Measurements from ENCODE around the gene PPP1R8.
"Not testable (repeated sequence)": the region's sequence is repeated elsewhere in the genome, so short reads cannot be mapped to it uniquely, and the experiment has no call there.

PPP1R8 gene

GRCh38 chr1:27833470-27833869, 2.9 kb downstream of the PPP1R8 start:
- no peak for DNase-seq

- DNase-seq = no peak
These were observed 4.5 kb downstream of the PPP1R8 start for GRCh38 chr1:27835046-27835445.

GRCh38 chr1:27835501-27835900, 4.9 kb downstream of the PPP1R8 start:
- DNase-seq = no peak

GRCh38 chr1:27849951-27850350, 19.4 kb downstream of the PPP1R8 start:
- no peak for DNase-seq

DNA sequence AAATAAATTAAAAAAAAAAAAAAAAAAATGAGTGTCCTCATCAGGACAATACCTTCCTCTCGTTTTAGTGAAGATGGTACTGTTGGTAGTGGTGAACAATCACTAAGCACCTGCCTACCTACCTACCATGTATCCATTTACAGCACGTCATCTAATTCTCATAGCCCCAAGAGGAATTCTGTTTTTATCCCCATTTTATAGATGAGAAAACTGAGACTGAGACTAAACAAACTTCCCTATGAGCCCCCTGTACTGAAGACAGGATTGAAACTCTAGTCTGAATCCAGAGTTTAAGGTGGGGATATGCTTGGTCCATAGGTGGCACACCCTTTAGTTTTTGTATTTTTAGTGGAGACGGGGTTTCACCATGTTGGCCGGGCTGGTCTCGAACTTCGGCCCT, 24.5 kb downstream of the PPP1R8 start:
- DNase-seq = no peak

DNA sequence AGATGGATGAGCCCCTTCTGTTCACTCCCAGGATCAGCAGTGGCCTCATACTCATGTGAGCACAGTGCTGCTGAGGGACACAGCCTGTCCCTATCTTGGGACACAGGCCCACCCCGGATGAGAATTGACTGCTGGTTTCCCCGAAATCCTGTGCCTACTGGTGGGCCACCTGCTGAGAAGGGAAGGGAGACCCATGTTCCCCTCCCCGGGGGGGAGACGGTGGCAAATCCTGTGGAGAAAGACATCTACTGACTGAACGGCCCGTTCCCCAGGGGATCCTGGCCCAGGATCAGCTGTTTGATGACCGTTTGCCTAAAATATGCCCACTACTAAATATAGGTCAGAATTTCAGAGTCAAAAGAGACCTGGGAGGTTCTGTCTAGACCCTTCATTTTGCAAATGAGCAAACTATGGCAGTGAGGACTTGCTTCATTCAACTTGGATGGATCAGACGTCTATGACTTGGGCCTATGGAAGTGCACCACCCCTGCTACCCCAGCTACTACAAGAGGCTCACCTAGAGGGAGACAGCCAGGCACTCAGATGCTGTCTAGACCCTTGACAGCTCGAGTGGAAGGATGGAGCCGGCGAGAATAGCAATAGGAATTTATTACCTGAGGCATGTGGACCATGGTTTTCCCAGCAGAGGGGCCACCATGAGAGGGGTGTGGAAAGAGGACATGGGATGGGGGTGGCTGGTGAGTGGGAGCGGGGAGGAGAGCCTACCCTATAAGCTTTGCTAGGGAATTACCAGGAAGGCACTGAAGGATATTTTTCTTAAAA, 26.2 kb downstream of the PPP1R8 start:
- DNase-seq = no peak

- DNase-seq = not testable (repeated sequence)
These were observed 27.0 kb downstream of the PPP1R8 start for GRCh38 chr1:27857552-27857951.

GRCh38 chr1:27858072-27858948, 27.7 kb downstream of the PPP1R8 start:
- DNase-seq = peak; percentile 66

- no peak for DNase-seq
These were observed 28.5 kb downstream of the PPP1R8 start for GRCh38 chr1:27858949-27859576.

- no peak for DNase-seq
These were observed 30.9 kb downstream of the PPP1R8 start for GRCh38 chr1:27861436-27861835.

- DNase-seq = no peak
These were observed 31.4 kb downstream of the PPP1R8 start for GRCh38 chr1:27862004-27862403.

- DNase-seq = no peak
These were observed 32.3 kb downstream of the PPP1R8 start for GRCh38 chr1:27862671-27863537.

DNA sequence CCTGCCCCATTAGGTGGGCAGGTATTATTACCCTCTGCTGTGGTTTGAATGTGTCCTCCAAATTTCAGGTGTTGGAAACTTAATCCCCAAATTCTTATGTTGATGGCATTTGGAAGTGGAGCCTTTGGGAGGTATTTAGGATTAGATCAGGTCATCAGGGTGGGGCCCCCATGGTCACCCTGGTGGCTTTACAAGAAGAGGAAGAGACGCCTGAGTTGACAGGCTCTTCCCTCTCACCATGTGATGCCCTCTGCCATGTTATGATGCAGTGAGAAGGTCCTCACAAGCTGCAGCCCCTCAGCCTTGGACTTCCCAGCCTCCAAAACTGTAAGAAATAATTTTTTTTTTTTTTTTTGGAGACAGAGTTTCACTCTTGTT, 32.9 kb downstream of the PPP1R8 start:
- no peak for DNase-seq

DNA sequence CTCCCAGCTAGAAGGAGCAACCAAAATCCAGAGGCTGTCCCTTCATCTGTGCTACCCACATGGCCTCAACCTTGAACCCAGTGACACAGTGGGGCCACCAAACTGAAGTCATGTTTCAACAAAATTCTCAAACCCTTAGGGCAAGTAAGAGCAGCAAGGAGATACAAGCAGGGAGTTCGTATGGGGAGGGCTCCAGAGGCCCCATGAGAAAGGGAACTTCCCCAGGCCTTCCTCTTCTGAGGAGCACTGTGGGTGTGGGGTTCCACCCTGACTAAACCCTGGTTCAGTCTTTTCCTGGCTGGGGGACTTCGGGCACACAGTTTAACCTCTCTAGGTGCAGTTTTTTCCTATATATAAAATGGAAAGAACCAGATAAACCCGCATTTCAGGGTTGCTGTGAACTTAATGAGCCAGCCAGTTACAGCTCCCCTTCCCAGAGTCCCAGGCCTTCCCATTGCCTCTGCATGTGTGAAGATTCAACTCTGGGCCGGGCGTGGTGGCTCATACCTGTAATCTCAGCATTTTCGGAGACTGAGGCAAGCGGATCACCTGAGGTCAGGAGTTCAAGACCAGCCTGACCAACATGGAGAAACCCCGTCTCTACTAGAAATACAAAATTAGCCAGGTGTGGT, 33.8 kb downstream of the PPP1R8 start:
- no peak for DNase-seq

DNA sequence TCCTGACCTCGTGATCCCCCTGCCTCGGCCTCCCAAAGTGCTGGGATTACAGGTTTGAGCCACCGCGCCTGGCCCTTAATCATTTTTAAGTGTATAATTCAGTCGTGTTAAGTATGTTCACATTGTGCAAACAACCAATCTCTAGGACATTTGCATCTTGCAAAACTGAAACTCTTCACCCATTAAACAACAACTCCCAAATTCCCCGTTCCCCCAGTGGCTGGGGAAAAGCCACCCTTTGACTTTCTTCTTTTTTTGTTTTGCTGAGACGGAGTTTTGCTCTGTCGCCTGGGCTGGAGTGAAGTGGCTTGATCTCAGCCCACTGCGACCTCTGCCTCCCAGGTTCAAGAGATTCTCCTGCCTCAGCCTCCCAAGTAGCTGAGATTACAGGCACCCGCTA, 35.2 kb downstream of the PPP1R8 start:
- no peak for DNase-seq

- no peak for DNase-seq
These were observed 38.0 kb downstream of the PPP1R8 start for GRCh38 chr1:27868556-27868931.

DNA sequence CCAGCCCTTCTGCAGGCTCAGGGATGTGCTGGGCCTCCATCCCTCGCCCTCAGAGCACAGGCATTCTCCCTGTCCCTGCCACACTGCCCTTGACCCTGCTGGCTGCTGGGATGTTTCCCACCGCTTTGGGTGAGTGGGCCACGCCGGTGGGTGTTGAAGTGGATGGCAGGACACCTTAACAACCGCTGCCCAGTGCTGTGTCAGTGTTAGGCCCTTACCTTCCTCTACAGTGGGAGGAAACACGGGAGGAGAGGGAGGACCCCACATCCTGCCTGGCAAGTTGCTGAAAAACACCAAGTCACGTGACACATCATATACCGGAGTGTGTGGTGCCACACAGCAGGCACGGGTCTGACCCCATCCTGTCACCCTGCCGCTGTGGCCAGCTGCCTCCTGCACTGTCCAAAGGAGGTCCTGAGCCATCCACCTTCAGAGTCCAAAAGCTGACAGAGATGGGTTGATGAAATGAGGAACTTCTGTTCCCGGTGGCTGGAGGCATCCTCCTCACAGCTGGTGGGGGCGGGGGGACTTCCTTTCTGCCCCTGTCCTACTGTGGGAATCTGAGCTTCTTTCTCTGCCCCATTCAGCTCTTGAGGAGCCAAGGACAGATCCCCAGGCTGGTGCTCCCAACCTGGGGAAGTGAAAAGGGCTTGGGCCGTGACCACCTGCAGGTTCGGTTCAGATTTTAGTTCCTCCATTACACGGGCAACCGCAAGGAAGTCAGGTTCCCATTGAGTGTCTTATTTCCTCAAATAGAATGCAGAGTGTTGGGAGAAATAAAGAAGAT, 38.5 kb downstream of the PPP1R8 start:
- DNase-seq = no peak

- no peak for DNase-seq
These were observed 39.1 kb downstream of the PPP1R8 start for GRCh38 chr1:27869719-27870085.

DNA sequence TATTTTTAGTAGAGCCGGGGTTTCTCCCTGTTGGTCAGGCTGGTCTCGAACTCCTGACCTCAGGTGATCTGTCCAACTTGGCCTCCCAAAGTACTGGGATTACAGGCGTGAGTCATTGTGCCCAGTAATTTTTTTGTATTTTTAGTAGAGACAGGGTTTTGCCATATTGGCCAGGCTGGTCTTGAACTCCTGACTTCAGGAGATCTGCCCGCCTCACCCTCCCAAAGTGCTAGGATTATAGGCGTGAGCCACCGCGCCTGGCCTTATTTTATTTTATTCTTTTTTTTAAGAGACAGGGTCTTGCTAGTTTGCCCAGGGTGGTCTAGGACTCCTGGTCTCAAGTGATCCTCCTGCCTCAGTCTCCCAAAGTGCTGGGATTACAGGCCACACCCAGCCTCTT, 40.5 kb downstream of the PPP1R8 start:
- DNase-seq = not testable (repeated sequence)

DNA sequence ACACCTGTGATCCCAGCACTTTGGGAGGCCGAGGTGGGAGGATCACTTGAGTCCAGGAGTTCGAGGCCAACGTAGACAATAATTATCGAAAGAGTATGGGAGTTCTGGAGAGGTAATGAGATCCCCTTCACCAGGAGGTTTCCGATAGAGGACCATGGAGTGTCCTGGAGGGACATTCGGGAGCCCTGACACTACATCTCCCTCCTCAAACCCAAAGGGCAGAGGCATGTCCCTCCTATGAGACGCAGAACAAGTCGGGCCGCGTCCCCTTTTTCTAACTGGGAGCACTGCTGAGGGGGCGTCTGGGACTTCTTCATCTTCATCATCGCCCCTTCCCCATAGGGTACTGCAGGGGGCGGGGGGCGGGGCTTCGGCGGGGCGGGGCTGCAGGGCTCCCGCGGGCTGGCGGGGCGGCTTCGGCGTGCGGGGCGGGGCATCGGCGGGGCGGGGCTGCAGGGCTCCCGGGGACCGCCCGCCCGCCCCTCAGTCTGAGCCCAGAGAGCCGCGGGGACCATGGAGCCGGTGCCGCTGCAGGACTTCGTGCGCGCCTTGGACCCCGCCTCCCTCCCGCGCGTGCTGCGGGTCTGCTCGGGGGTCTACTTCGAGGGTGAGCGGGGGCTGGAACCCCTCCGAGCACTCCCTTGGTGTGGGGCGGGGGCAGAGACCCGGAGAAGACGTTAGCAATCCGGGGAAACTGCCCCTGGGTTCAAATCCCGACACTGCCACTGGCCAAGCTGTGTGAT, 41.6 kb downstream of the PPP1R8 start, which contains the start of gene THEMIS2:
Gene THEMIS2 (plus strand): TSS at position 486 of the 743 bp plus-strand sequence. CDS start 28 bp downstream, at position 514.
- DNase-seq = no peak
